GM12878 (cell line): ENCODE data around the gene LYPD5. TPM values are rescaled to one million over a fixed set of nuclear protein-coding genes. Genes with fewer than 3 reads are reported as not detected.

Source experiments
- ATAC-seq: fragments of 200-7000 bp; cut with Tn5 transposase; 3 replicates; pipeline ENCODE4 v1.9.1; 2020; ENCODE audit warnings: mild to moderate bottlenecking, moderate library complexity
- BruUV-seq: library from RNA; stranded (reverse); fragments of 400-500 nt; replicated peaks from 2 replicates; lab custom pipeline; 2021; lab: Mats Ljungman, UMichigan
- CTCF ChIA-PET: fragments of 300-600 bp; sonication (Branson Sonifier 250); formaldehyde crosslinking; extraction: SDS; loops from one replicate; lab custom pipeline; 2021; ENCODE audit warnings: inconsistent platforms; lab: Yijun Ruan, JAX
- POLR2A ChIA-PET: fragments of 350-600 bp; formaldehyde crosslinking; extraction: SDS; loops from one replicate; lab custom pipeline; 2021; ENCODE audit warnings: inconsistent platforms; lab: Charles Lee
- RAD21 ChIA-PET: fragments of 300-600 bp; sonication (Branson Sonifier 250); formaldehyde crosslinking; loops from one replicate; lab custom pipeline; 2023; ENCODE audit warnings: antibody characterized with exemption; ENCODE audit not compliant: unreplicated experiment; lab: Charles Lee
- SMC1A ChIA-PET: fragments of 300-600 bp; sonication (Branson Sonifier 250); formaldehyde crosslinking; loops from one replicate; lab custom pipeline; 2023; ENCODE audit not compliant: unreplicated experiment, uncharacterized antibody; lab: Charles Lee
- DNase-seq: peaks from one replicate; pipeline ENCODE4 v3.0.0-alpha.2; 2011; ENCODE audit warnings: low read depth, low spot score
- FAIRE-seq: peaks from 3 replicates; lab custom pipeline; 2011; peaks lifted over from hg19 to GRCh38; lab: Jason Lieb, UNC
- H2AFZ ChIP-seq: 2 replicates; pipeline ENCODE4 v1.6.0; 2011; ENCODE audit warnings: low read depth, low read length, control low read depth; ENCODE audit not compliant: control insufficient read depth
- H3K27ac ChIP-seq: 2 replicates; pipeline ENCODE4 v1.5.1; 2011; ENCODE audit warnings: control low read depth; ENCODE audit not compliant: control insufficient read depth, insufficient read depth
- H3K27me3 ChIP-seq, 2 experiments: replicated peaks in 1 of 2; 2 replicates each; pipeline versions ENCODE4 v1.6.0 to v1.6.1; 2011; ENCODE audit warnings: low read length in 1 of 2; ENCODE audit not compliant: control insufficient read depth in 2 of 2, insufficient read depth in 2 of 2
- H3K36me3 ChIP-seq, 2 experiments: 2 replicates each; pipeline ENCODE4 v1.5.1; 2011; ENCODE audit warnings: low read length in 1 of 2; ENCODE audit not compliant: control insufficient read depth in 2 of 2, insufficient read depth in 2 of 2
- H3K4me1 ChIP-seq: 2 replicates; pipeline ENCODE4 v1.6.1; 2011; ENCODE audit warnings: mild to moderate bottlenecking, low read length, moderate library complexity, mixed read lengths; ENCODE audit not compliant: control insufficient read depth, insufficient read depth
- H3K4me2 ChIP-seq: 2 replicates; pipeline ENCODE4 v1.6.0; 2011; ENCODE audit warnings: control low read depth; ENCODE audit not compliant: control insufficient read depth, insufficient read depth
- H3K4me3 ChIP-seq: fragments of 200-600 bp; sonication (generic); 2 replicates; pipeline ENCODE4 v1.5.1; 2016
- H3K79me2 ChIP-seq: 2 replicates; pipeline ENCODE4 v1.6.0; 2011; ENCODE audit warnings: low read length; ENCODE audit not compliant: control insufficient read depth, insufficient read depth
- H3K9ac ChIP-seq: 2 replicates; pipeline ENCODE4 v1.8.0; 2011; ENCODE audit warnings: low read length, control low read depth, mixed read lengths; ENCODE audit not compliant: control insufficient read depth, insufficient read depth
- H3K9me3 ChIP-seq: replicated peaks from 3 replicates; pipeline ENCODE4 v1.5.1; 2011; ENCODE audit warnings: mild to moderate bottlenecking, low read length; ENCODE audit not compliant: control insufficient read depth, insufficient read depth
- H4K20me1 ChIP-seq: 2 replicates; pipeline ENCODE4 v1.6.0; 2011; ENCODE audit not compliant: control insufficient read depth, insufficient read depth
- DPF2 ChIP-seq: fragments of 450-650 bp; IDR thresholded peaks from 2 replicates; pipeline ENCODE4 v1.6.1; 2017; ENCODE audit warnings: mild to moderate bottlenecking
- EED ChIP-seq: sonication (generic); IDR thresholded peaks from 2 replicates; pipeline ENCODE4 v1.6.1; 2016; ENCODE audit warnings: antibody characterized with exemption, low read depth
- MEF2B ChIP-seq: fragments of 450-650 bp; IDR thresholded peaks from 2 replicates; pipeline ENCODE4 v1.6.1; 2018; ENCODE audit warnings: mild to moderate bottlenecking, moderate library complexity; ENCODE audit not compliant: partially characterized antibody, poor library complexity, severe bottlenecking
- RELA ChIP-seq: fragments of 450-650 bp; IDR thresholded peaks from 2 replicates; pipeline ENCODE4 v1.8.0; 2014; ENCODE audit warnings: borderline replicate concordance; ENCODE audit not compliant: partially characterized antibody
- SMC3 ChIP-seq: IDR thresholded peaks from 2 replicates; pipeline ENCODE4 v1.6.1; 2011; ENCODE audit warnings: low read length, improper control_type of control experiment, borderline replicate concordance
- WGBS: methylation state at CpG from one replicate; pipeline ENCODE4 v1.1.6; 2016; ENCODE audit warnings: low lambda C conversion rate; ENCODE audit not compliant: insufficient replicate concordance, insufficient coverage; ENCODE audit errors: missing lambda C conversion rate; 5-methylcytosine and 5-hydroxymethylcytosine counted together
- in situ Hi-C: fragments of 300-500 bp; cut with MboI; formaldehyde crosslinking; loops from 9 replicates; pipeline ENCODE4 v1.14.3; 2018; ENCODE audit warnings: mixed read lengths
- intact Hi-C: fragments of 100-400 bp; cut with micrococcal nuclease; formaldehyde crosslinking; loops from one replicate; pipeline ENCODE4 v1.14.2; 2022; ENCODE audit not compliant: unreplicated experiment
- polyA plus RNA-seq, 11 experiments: library from polyadenylated mRNA; depleted of rRNA in 4 of 11; unstranded in 6 of 11; stranded (reverse) in 5 of 11; fragments of >200 nt; fragmentation: Nextera tagmentation in 4 of 11; fragmentation: Illumina TruSeq in 1 of 11; extraction: Ambion mirVana in 4 of 11; extraction: Trizol in 1 of 11; gene quantifications; 1 replicate in 1 of 11; 2 replicates in 10 of 11; pipeline versions ENCODE4 v1.2.1 to v1.2.3, GENCODE V29; 2011 to 2016; ENCODE audit warnings: inconsistent platforms in 2 of 11, missing spikeins in 2 of 11, low read depth in 1 of 11
- total RNA-seq, 4 experiments: library from RNA; depleted of rRNA in 3 of 4; stranded (reverse); fragments of >200 nt in 3 of 4; fragmentation: Illumina TruSeq in 1 of 4; extraction: Trizol in 1 of 4; gene quantifications; 2 replicates each; pipeline versions ENCODE4 v1.2.1 to v1.2.3, GENCODE V29; 2013 to 2021
- TF ChIP-seq, protein P1 (sequence below): fragments of 450-650 bp; formaldehyde crosslinking; IDR thresholded peaks from 2 replicates; pipeline ENCODE4 v1.4.0; 2022; ENCODE audit warnings: mild to moderate bottlenecking, moderate library complexity
- TF ChIP-seq, protein P2 (sequence below): fragments of 450-650 bp; IDR thresholded peaks from 2 replicates; pipeline ENCODE4 v1.6.1; 2016; ENCODE audit warnings: mild to moderate bottlenecking, moderate library complexity, borderline replicate concordance
- TF ChIP-seq, protein P3 (sequence below): IDR thresholded peaks from 2 replicates; pipeline ENCODE4 v1.6.1; 2011; ENCODE audit warnings: borderline replicate concordance, low read depth, mild to moderate bottlenecking, moderate library complexity, mixed read lengths, low read length; ENCODE audit not compliant: insufficient read depth; ENCODE audit errors: extremely low read length
- TF ChIP-seq, protein P4 (sequence below): fragments of 450-650 bp; IDR thresholded peaks from 2 replicates; pipeline ENCODE4 v1.6.1; 2018; ENCODE audit warnings: borderline replicate concordance, mild to moderate bottlenecking; ENCODE audit not compliant: partially characterized antibody

The LYPD5 gene
- total and polyA plus RNA-seq, 10 of the 15 experiments (the other 5 are each of a cell fraction or from before 2014, with no cell fraction given): 0.04 to 2.2 (median 0.69) TPM; not detected in 1

DNA sequence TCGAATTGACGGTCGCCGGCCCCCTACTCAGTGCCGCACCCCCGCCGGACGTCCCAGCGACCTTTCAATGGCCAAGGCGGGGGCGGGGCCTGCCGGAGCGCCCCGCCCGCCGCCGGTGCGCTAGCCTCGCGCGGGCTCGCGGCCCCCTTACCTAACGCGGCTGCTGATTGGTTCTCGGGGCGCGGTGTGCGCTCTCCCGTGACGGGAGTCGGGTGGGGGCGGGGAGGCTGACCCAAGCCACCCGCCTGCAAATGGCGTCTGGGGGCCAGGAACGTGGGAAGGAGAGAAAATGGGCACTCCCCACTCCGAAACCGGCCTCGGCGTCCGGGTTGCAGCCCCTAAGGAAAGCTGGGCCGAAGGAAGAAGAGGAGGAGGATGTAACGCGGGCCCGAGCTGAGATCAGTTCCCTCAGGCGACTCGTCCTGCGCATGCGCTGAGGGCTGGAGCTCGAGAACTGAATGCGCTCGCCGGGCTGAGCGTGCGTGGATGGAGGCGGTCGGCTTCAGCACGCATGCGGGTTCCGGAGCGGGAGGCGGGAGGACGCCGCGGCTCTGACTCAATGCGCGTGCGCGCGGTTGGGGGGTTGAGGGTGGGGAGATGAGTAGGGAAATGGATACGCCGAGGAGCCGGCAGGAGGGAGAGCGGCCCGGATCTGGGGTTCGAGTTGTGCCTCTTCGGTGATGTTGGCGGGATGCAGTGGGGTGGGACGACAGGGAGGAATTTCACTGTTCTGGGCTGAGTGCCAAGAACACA is 47.6 kb downstream of the LYPD5 start, which contains the start of gene SMG9:
TSS of gene SMG9 (minus strand) at position 460 of the 753 bp plus-strand sequence. CDS start 4,221 bp downstream, outside the sequence.
- ATAC-seq (peak; percentile 77), DNase-seq (peak; percentile 89), FAIRE-seq (no peak)
- no peaks in the 10 kb centered on the region for H3K9me3 ChIP-seq
- no peaks in the 10 kb centered on the region for H3K27me3 ChIP-seq
- POLR2A ChIA-PET: interaction anchor here (1.0 to 18.9 kb wide), 6 partner anchors 10 to 180 kb away, joined by 3 to 389 read pairs (median 6); partner anchors contain the start of genes KCNN4 and ZNF45
- 1% methylated on average over 79 of the region's 79 CpGs for WGBS
- SMC1A ChIA-PET: interaction anchor here (0.9 to 20.1 kb wide), 4 partner anchors 9 to 86 kb away, joined by 4 to 325 read pairs (median 99); partner anchors contain the start of gene KCNN4
- in situ Hi-C loops: loop anchor here (25.0 kb wide), 2 partner anchors 1708 to 1817 kb away; partner anchors contain the start of genes ERFL and FOSB
- H2AFZ ChIP-seq: peak within 1 kb of the TSS; percentile 83
- intact Hi-C loops: loop anchor here (1.0 kb wide), 2 partner anchors 11 to 23 kb away; no protein-coding TSS in a partner anchor
- CTCF ChIA-PET: interaction anchor here (0.6 to 20.8 kb wide), 7 partner anchors 9 to 160 kb away, joined by 3 to 324 read pairs (median 13); partner anchors contain the start of gene KCNN4
- H3K4me1 ChIP-seq: peaks cover 46% of the 10 kb centered on the region
- RAD21 ChIA-PET: interaction anchor here (0.6 to 8.2 kb wide), 10 partner anchors 9 to 1265 kb away, joined by 3 to 167 read pairs (median 7); partner anchors contain the start of genes KCNN4 and PLAUR
- H3K4me3 ChIP-seq: peak within 1 kb of the TSS; percentile 84
- peak within 1 kb of the TSS; percentile 97 for H3K4me2 ChIP-seq
- H4K20me1 ChIP-seq: no peaks in the 10 kb centered on the region
- peak within 1 kb of the TSS; percentile 98 for H3K27ac ChIP-seq
- peaks cover under 1 to 1% of the 10 kb centered on the region in 2 experiments; a peak in 2 of 4 replicates for H3K36me3 ChIP-seq
- H3K9ac ChIP-seq: peak within 1 kb of the TSS; percentile 98
- no TSS peak for BruUV-seq
- peaks cover 41% of the 10 kb centered on the region for H3K79me2 ChIP-seq
- TF ChIP-seq, protein P1, sequence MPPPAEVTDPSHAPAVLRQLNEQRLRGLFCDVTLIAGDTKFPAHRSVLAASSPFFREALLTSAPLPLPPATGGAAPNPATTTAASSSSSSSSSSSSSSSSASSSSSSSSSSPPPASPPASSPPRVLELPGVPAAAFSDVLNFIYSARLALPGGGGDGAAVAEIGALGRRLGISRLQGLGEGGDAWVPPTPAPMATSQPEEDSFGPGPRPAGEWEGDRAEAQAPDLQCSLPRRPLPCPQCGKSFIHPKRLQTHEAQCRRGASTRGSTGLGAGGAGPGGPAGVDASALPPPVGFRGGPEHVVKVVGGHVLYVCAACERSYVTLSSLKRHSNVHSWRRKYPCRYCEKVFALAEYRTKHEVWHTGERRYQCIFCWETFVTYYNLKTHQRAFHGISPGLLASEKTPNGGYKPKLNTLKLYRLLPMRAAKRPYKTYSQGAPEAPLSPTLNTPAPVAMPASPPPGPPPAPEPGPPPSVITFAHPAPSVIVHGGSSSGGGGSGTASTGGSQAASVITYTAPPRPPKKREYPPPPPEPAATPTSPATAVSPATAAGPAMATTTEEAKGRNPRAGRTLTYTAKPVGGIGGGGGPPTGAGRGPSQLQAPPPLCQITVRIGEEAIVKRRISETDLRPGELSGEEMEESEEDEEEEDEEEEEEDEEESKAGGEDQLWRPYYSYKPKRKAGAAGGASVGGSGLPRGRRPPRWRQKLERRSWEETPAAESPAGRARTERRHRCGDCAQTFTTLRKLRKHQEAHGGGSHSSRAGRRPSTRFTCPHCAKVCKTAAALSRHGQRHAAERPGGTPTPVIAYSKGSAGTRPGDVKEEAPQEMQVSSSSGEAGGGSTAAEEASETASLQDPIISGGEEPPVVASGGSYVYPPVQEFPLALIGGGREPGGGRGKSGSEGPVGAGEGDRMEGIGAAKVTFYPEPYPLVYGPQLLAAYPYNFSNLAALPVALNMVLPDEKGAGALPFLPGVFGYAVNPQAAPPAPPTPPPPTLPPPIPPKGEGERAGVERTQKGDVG (CRISPR knock-in tag): no peak
- TF ChIP-seq SMC3 (no peak; the same call in 1 of the 2 replicates), MEF2B (no peak), EED (no peak; the same call in 1 of the 2 replicates), DPF2 (0 out of 2 replicates have a peak, but pooled peaks have one; percentile 74), RELA (peak; percentile 70)
- TF ChIP-seq, protein P2, sequence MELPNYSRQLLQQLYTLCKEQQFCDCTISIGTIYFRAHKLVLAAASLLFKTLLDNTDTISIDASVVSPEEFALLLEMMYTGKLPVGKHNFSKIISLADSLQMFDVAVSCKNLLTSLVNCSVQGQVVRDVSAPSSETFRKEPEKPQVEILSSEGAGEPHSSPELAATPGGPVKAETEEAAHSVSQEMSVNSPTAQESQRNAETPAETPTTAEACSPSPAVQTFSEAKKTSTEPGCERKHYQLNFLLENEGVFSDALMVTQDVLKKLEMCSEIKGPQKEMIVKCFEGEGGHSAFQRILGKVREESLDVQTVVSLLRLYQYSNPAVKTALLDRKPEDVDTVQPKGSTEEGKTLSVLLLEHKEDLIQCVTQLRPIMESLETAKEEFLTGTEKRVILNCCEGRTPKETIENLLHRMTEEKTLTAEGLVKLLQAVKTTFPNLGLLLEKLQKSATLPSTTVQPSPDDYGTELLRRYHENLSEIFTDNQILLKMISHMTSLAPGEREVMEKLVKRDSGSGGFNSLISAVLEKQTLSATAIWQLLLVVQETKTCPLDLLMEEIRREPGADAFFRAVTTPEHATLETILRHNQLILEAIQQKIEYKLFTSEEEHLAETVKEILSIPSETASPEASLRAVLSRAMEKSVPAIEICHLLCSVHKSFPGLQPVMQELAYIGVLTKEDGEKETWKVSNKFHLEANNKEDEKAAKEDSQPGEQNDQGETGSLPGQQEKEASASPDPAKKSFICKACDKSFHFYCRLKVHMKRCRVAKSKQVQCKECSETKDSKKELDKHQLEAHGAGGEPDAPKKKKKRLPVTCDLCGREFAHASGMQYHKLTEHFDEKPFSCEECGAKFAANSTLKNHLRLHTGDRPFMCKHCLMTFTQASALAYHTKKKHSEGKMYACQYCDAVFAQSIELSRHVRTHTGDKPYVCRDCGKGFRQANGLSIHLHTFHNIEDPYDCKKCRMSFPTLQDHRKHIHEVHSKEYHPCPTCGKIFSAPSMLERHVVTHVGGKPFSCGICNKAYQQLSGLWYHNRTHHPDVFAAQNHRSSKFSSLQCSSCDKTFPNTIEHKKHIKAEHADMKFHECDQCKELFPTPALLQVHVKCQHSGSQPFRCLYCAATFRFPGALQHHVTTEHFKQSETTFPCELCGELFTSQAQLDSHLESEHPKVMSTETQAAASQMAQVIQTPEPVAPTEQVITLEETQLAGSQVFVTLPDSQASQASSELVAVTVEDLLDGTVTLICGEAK: no peak
- TF ChIP-seq, protein P3, sequence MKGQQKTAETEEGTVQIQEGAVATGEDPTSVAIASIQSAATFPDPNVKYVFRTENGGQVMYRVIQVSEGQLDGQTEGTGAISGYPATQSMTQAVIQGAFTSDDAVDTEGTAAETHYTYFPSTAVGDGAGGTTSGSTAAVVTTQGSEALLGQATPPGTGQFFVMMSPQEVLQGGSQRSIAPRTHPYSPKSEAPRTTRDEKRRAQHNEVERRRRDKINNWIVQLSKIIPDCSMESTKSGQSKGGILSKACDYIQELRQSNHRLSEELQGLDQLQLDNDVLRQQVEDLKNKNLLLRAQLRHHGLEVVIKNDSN: no peak
- TF ChIP-seq, protein P4, sequence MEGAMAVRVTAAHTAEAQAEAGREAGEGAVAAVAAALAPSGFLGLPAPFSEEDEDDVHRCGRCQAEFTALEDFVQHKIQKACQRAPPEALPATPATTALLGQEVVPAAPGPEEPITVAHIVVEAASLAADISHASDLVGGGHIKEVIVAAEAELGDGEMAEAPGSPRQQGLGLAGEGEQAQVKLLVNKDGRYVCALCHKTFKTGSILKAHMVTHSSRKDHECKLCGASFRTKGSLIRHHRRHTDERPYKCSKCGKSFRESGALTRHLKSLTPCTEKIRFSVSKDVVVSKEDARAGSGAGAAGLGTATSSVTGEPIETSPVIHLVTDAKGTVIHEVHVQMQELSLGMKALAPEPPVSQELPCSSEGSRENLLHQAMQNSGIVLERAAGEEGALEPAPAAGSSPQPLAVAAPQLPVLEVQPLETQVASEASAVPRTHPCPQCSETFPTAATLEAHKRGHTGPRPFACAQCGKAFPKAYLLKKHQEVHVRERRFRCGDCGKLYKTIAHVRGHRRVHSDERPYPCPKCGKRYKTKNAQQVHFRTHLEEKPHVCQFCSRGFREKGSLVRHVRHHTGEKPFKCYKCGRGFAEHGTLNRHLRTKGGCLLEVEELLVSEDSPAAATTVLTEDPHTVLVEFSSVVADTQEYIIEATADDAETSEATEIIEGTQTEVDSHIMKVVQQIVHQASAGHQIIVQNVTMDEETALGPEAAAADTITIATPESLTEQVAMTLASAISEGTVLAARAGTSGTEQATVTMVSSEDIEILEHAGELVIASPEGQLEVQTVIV: no peak
